Stimulated activated CD8-positive, alpha-beta memory T cell treated with anti-CD3 and anti-CD28 coated beads, Interleukin-4, amount 100 ng/mL, for 24 hours (primary cell): ENCODE measurements around the gene TMEM150A.
"Not testable (repeated sequence)": the region's sequence is repeated elsewhere in the genome, so short reads cannot be mapped to it uniquely, and the experiment has no call there.

ENCODE experiments used
- DNase-seq: peaks from one replicate; pipeline ENCODE4 v3.0.0-alpha.2; 2020; ENCODE audit warnings: low read depth

TMEM150A gene

GRCh38 chr2:85593023-85593422 lies 9.5 kb downstream of the TMEM150A start:
- no peak for DNase-seq

- not testable (repeated sequence) for DNase-seq
These were observed 10.2 kb downstream of the TMEM150A start for GRCh38 chr2:85592299-85592698.

GRCh38 chr2:85591563-85591962 lies 10.9 kb downstream of the TMEM150A start:
- no peak for DNase-seq

GRCh38 chr2:85590950-85591349 lies 11.5 kb downstream of the TMEM150A start:
- no peak for DNase-seq

GRCh38 chr2:85589982-85590791 lies 12.3 kb downstream of the TMEM150A start:
- DNase-seq, result no peak

GRCh38 chr2:85589181-85589580 lies 13.3 kb downstream of the TMEM150A start:
- no peak for DNase-seq

GRCh38 chr2:85588645-85589044 lies 13.9 kb downstream of the TMEM150A start:
- DNase-seq, result no peak

GRCh38 chr2:85588236-85588635 lies 14.3 kb downstream of the TMEM150A start:
- DNase-seq, result no peak

- DNase-seq, result no peak
These were observed 16.8 kb downstream of the TMEM150A start for GRCh38 chr2:85585781-85586105.

- DNase-seq, result no peak
These were observed 17.4 kb downstream of the TMEM150A start for GRCh38 chr2:85584857-85585780.

- no peak for DNase-seq
These were observed 18.1 kb downstream of the TMEM150A start, which contains the start of gene VAMP5 for GRCh38 chr2:85584354-85584856. VAMP5 (plus strand) TSS chr2:85584431; CDS start chr2:85584491, 60 bp downstream.

GRCh38 chr2:85583667-85584353 lies 18.7 kb downstream of the TMEM150A start:
- no peak for DNase-seq

GRCh38 chr2:85582492-85582891 lies 20.0 kb downstream of the TMEM150A start:
- no peak for DNase-seq

GRCh38 chr2:85580206-85580605 lies 22.3 kb downstream of the TMEM150A start:
- DNase-seq, result no peak

GRCh38 chr2:85579266-85579935 lies 23.1 kb downstream of the TMEM150A start:
- DNase-seq, result no peak

GRCh38 chr2:85578243-85579180 lies 24.0 kb downstream of the TMEM150A start:
- DNase-seq, result no peak

- peak; percentile 51 for DNase-seq
These were observed 24.9 kb downstream of the TMEM150A start, which contains the start of gene VAMP8 for GRCh38 chr2:85577386-85578242. VAMP8 (plus strand) TSS chr2:85577586; CDS start chr2:85577647, 61 bp downstream.

GRCh38 chr2:85577063-85577385 lies 25.5 kb downstream of the TMEM150A start:
- no peak for DNase-seq

- DNase-seq, result no peak
These were observed 26.8 kb downstream of the TMEM150A start for GRCh38 chr2:85575739-85576138.

- no peak for DNase-seq
These were observed 36.2 kb downstream of the TMEM150A start for GRCh38 chr2:85566265-85566664.
